H1 (cell line): ENCODE data around the gene SOX6. TPM values are rescaled to one million over a fixed set of nuclear protein-coding genes. Genes with fewer than 3 reads are reported as not detected.

ENCODE experiments used
- polyA plus RNA-seq, 7 experiments: library from polyadenylated mRNA; depleted of rRNA in 3 of 7; stranded (reverse) in 5 of 7; unstranded in 2 of 7; fragments of >200 nt in 5 of 7; fragments of 200-250 nt in 2 of 7; gene quantifications; 1 replicate in 5 of 7; 2 replicates in 1 of 7; 4 replicates in 1 of 7; pipeline versions ENCODE4 v1.2.1 to v1.2.3, GENCODE V29; 2011 to 2013; ENCODE audit warnings: missing spikeins in 2 of 7, mixed read lengths in 2 of 7
- total RNA-seq: library from RNA; stranded (reverse); fragmentation: NEBNext Ultra II Directional; extraction: Animal tissue kit (Norgen Biotek cat#: 25700); gene quantifications from 2 replicates; pipeline ENCODE4 v1.2.1, GENCODE V29; 2021
- TF ChIP-seq, protein P1 (sequence below): fragments of 300-600 bp; sonication (generic); IDR thresholded peaks from 2 replicates; pipeline ENCODE4 v1.7.1; 2012; ENCODE audit warnings: low read length, moderate library complexity, mild to moderate bottlenecking, inconsistent platforms; ENCODE audit not compliant: insufficient replicate concordance

SOX6 gene
- total and polyA plus RNA-seq, 2 of the 8 experiments (the other 6 are each of a cell fraction or from before 2014, with no cell fraction given), result 0.09 TPM; not detected in 1

DNA sequence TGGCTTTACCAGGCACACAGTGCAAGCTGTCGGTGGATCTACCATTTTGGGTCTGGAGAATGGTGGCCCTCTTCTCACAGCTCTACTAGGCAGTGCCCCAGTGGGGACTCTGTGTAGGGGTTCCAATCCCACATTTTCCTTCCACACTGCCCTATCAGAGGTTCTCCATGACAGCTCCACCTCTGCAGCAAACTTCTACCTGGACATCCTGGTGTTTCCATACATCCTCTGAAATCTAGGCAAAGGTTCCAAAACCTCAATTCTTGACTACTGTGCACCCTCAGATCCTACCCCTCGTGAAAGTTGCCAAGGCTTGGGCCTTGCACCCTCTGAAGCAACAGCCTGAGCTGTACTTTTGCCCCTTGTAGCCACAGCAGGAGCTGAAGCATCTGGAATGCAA lies 108.1 kb downstream of the SOX6 start (continued):
- TF ChIP-seq, protein P1, sequence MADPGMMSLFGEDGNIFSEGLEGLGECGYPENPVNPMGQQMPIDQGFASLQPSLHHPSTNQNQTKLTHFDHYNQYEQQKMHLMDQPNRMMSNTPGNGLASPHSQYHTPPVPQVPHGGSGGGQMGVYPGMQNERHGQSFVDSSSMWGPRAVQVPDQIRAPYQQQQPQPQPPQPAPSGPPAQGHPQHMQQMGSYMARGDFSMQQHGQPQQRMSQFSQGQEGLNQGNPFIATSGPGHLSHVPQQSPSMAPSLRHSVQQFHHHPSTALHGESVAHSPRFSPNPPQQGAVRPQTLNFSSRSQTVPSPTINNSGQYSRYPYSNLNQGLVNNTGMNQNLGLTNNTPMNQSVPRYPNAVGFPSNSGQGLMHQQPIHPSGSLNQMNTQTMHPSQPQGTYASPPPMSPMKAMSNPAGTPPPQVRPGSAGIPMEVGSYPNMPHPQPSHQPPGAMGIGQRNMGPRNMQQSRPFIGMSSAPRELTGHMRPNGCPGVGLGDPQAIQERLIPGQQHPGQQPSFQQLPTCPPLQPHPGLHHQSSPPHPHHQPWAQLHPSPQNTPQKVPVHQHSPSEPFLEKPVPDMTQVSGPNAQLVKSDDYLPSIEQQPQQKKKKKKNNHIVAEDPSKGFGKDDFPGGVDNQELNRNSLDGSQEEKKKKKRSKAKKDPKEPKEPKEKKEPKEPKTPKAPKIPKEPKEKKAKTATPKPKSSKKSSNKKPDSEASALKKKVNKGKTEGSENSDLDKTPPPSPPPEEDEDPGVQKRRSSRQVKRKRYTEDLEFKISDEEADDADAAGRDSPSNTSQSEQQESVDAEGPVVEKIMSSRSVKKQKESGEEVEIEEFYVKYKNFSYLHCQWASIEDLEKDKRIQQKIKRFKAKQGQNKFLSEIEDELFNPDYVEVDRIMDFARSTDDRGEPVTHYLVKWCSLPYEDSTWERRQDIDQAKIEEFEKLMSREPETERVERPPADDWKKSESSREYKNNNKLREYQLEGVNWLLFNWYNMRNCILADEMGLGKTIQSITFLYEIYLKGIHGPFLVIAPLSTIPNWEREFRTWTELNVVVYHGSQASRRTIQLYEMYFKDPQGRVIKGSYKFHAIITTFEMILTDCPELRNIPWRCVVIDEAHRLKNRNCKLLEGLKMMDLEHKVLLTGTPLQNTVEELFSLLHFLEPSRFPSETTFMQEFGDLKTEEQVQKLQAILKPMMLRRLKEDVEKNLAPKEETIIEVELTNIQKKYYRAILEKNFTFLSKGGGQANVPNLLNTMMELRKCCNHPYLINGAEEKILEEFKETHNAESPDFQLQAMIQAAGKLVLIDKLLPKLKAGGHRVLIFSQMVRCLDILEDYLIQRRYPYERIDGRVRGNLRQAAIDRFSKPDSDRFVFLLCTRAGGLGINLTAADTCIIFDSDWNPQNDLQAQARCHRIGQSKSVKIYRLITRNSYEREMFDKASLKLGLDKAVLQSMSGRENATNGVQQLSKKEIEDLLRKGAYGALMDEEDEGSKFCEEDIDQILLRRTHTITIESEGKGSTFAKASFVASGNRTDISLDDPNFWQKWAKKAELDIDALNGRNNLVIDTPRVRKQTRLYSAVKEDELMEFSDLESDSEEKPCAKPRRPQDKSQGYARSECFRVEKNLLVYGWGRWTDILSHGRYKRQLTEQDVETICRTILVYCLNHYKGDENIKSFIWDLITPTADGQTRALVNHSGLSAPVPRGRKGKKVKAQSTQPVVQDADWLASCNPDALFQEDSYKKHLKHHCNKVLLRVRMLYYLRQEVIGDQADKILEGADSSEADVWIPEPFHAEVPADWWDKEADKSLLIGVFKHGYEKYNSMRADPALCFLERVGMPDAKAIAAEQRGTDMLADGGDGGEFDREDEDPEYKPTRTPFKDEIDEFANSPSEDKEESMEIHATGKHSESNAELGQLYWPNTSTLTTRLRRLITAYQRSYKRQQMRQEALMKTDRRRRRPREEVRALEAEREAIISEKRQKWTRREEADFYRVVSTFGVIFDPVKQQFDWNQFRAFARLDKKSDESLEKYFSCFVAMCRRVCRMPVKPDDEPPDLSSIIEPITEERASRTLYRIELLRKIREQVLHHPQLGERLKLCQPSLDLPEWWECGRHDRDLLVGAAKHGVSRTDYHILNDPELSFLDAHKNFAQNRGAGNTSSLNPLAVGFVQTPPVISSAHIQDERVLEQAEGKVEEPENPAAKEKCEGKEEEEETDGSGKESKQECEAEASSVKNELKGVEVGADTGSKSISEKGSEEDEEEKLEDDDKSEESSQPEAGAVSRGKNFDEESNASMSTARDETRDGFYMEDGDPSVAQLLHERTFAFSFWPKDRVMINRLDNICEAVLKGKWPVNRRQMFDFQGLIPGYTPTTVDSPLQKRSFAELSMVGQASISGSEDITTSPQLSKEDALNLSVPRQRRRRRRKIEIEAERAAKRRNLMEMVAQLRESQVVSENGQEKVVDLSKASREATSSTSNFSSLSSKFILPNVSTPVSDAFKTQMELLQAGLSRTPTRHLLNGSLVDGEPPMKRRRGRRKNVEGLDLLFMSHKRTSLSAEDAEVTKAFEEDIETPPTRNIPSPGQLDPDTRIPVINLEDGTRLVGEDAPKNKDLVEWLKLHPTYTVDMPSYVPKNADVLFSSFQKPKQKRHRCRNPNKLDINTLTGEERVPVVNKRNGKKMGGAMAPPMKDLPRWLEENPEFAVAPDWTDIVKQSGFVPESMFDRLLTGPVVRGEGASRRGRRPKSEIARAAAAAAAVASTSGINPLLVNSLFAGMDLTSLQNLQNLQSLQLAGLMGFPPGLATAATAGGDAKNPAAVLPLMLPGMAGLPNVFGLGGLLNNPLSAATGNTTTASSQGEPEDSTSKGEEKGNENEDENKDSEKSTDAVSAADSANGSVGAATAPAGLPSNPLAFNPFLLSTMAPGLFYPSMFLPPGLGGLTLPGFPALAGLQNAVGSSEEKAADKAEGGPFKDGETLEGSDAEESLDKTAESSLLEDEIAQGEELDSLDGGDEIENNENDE, result no peak
